ENCODE measurements around the gene TTC6. TPM values are rescaled to one million over a fixed set of nuclear protein-coding genes. Genes with fewer than 3 reads are reported as not detected.

TTC6 gene
- total RNA-seq, 2 donors from 2014 or later: 4.5 to 4.7 TPM

DNA sequence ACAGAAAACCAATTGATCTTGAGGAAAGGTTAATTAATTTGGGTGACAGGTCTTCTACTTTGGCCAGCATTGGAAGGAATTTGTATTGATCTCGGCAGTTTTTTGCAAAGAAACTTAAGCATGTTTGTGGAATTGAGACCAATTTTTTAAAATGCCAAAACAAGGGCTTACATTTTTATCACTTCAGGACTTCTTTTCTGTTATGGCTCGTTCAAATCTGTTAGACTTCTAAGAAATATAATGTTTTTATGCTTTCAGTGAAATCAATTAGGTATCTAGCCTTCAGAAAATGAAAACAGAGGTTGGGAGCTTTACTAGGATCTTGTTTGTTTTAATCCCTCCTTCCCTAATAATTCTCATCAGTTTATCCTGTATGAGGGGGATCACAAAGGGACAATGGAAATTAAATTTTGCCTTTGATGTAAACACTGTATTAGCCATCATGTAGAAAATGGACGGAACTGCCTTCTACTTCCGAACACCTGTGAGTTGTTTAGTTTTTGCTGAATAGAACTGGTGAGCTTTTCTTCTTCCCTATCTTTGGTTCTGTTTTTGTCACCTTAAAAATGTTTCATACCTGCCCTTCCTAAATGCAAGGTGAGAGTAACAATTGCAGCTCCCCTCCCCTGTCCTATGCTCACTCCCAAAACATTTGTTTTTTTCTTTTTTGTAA is 8.2 kb upstream of the TTC6 start:
- TF ChIP-seq, protein P1, sequence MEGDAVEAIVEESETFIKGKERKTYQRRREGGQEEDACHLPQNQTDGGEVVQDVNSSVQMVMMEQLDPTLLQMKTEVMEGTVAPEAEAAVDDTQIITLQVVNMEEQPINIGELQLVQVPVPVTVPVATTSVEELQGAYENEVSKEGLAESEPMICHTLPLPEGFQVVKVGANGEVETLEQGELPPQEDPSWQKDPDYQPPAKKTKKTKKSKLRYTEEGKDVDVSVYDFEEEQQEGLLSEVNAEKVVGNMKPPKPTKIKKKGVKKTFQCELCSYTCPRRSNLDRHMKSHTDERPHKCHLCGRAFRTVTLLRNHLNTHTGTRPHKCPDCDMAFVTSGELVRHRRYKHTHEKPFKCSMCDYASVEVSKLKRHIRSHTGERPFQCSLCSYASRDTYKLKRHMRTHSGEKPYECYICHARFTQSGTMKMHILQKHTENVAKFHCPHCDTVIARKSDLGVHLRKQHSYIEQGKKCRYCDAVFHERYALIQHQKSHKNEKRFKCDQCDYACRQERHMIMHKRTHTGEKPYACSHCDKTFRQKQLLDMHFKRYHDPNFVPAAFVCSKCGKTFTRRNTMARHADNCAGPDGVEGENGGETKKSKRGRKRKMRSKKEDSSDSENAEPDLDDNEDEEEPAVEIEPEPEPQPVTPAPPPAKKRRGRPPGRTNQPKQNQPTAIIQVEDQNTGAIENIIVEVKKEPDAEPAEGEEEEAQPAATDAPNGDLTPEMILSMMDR (IDR thresholded peaks at IDR 0.05): no peak
- peak overlapping the region; percentile 28 for H3K4me3 ChIP-seq
- peaks cover 17% of the 10 kb centered on the region for H3K27me3 ChIP-seq
- H3K9me3 ChIP-seq: no peaks in the 10 kb centered on the region
- H3K36me3 ChIP-seq: no peaks in the 10 kb centered on the region
- intact Hi-C loops (cut with DNase I): no loop called here
- H3K9ac ChIP-seq (ENCODE audit: low read depth in 2 of 2, low read length in 2 of 2): peak overlapping the region in 1 of 2 donors; percentile 90
- H3K4me1 ChIP-seq: no peaks in the 10 kb centered on the region
- H3K27ac ChIP-seq: peak overlapping the region; percentile 88
- DNase-seq: no peak

DNA sequence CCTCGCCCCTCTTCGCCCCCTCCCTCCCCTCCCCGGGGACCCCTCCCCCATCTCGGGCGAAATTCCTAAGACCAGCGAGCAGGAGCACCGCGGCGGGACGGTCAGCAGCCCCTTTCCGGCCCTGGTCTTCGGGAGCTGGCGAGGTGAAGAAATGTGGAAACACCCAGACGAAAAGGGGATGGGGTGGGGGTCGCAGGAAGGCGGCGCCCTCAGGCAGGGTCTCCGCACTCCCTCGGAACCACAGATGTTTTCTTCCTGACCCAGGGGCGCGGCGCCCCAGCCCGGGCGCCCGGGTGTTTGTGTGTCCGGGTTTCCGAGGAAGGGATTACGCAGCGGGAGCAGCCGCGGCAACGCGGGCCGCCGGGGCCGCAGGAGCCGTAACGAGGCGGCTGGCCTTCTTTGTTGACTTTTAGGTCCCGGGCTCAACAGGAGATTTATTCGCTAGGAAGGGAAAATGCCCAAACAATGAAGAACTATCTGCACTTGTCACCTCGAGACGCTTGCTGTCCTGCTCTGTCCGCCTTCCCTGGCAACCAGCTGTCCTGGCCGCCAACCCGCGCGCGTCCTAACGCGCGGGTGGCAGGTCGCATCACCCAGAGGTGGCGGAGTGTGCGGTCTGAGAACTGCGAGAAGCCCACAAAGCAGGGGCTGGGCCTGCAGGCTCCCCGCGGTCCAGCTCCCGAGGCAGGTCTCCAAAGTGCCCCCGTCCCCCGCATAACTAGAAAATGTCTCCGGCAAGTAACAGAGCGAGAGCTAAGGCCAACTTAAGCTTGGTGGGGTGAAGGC is 7.4 kb upstream of the TTC6 start:
- intact Hi-C loops (cut with DNase I): no loop called here
- TF ChIP-seq, protein P1 (IDR thresholded peaks at IDR 0.05): no peak
- H3K4me1 ChIP-seq: no peaks in the 10 kb centered on the region
- no peaks in the 10 kb centered on the region for H3K36me3 ChIP-seq
- peak overlapping the region; percentile 48 to 90 for H3K9ac ChIP-seq (ENCODE audit: low read depth in 2 of 2, low read length in 2 of 2)
- no peaks in the 10 kb centered on the region for H3K9me3 ChIP-seq
- H3K4me3 ChIP-seq: peak overlapping the region; percentile 28
- peaks cover 25% of the 10 kb centered on the region for H3K27me3 ChIP-seq
- DNase-seq: no peak
- H3K27ac ChIP-seq: peak overlapping the region; percentile 88

DNA sequence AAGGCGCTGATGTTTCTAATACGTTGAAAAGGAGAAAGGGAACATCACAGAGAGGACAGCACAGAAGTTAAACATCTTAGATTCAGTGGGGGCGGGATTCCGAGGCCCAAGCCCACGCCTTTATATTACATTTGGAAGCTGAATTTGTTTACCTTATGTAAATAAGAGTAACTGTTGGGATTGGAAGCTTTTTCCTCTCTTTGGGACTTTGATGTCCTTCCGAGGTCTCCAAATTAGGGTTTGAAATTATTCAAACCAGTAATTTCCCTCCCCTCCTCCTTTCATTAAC is 6.8 kb upstream of the TTC6 start:
- H3K4me1 ChIP-seq: no peaks in the 10 kb centered on the region
- peaks cover 22% of the 10 kb centered on the region for H3K27me3 ChIP-seq
- DNase-seq: peak; percentile 55

DNA sequence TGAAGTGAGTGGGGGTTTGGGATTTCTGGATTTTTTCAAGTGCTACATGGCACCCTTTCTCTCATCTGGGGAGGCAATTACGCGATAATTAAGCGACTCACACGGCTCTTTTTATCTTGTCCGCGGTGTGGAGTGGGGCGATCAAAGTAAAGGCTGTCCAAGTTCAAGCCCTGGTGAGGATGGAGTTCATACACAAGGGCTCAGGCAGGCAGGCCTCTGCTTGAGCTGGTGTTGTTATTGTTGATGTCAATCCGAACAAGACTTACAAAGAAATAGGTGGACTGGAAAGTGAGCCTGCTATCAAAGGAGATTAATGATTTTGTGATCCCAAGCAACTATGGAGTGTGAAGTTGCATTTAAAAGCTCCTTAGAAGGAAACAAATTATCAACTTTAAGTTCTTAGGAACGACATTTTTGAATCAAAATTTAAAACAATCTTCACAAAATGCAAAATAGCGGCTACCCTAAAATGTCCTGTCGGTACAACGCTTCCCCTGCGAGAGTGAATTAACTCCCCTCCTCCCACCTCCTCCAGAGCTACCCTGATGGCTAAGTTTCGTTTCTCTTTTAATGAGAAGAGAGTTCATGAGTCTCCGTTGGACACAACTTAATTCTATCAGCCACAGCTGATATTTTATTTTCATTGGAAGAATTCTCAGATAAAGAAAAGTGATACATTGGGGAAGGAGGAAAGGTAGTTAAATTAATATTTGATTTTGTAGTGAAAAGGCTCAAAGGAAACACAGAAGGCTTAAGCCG is 6.3 kb upstream of the TTC6 start:
- H3K4me3 ChIP-seq: peak overlapping the region; percentile 10
- no peaks in the 10 kb centered on the region for H3K4me1 ChIP-seq
- H3K9me3 ChIP-seq: no peaks in the 10 kb centered on the region
- peaks cover 17% of the 10 kb centered on the region for H3K27me3 ChIP-seq
- H3K27ac ChIP-seq: peak overlapping the region; percentile 88
- DNase-seq: peak; percentile 42
- peak overlapping the region; percentile 51 to 90 for H3K9ac ChIP-seq (ENCODE audit: low read depth in 2 of 2, low read length in 2 of 2)
- TF ChIP-seq, protein P1 (IDR thresholded peaks at IDR 0.05): no peak
- no peaks in the 10 kb centered on the region for H3K36me3 ChIP-seq
- intact Hi-C loops (cut with DNase I): no loop called here

More for the DNA sequence above, 6.8 kb upstream of the TTC6 start:
- no peaks in the 10 kb centered on the region for H3K9me3 ChIP-seq
- H3K9ac ChIP-seq (ENCODE audit: low read depth in 2 of 2, low read length in 2 of 2): peak overlapping the region; percentile 51 to 90
- no peaks in the 10 kb centered on the region for H3K36me3 ChIP-seq
- intact Hi-C loops (cut with DNase I): no loop called here
- H3K4me3 ChIP-seq: peak overlapping the region; percentile 28
- H3K27ac ChIP-seq: peak overlapping the region; percentile 88
- TF ChIP-seq, protein P1 (IDR thresholded peaks at IDR 0.05): no peak

DNA sequence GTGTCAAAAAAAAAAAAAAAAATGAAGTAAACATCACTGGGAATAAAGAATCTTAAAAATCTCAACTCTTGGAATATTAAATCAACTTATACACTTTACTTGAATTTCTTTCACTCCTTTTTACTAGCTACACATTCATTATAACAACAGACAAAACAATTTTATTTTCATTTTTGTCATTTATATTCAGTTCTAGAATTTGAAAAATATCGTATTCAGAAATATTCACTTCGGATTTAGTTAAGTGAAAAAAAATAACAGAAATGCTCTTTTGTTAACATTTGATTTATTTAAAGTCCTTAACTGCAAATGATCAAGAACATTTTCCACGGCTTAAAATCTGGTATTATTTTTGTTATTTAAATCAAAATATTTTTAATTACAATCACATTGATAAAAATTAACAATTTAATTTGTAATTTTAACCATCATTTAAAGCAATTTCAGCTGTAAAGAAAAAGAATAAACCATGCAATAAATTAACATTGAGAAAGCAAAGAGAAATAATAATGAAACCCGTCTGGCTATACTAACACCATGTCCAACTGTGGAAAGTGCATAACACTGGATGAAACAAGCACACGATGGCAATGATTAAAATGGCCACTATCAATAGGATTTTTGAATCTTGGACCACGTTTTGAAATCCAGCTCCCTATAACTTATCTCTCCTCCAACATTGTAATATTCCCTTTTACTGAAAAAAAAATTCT is 5.6 kb upstream of the TTC6 start:
- intact Hi-C loops (cut with DNase I): loop anchor here (2.0 to 5.0 kb wide), 2 partner anchors 25 to 343 kb away; no protein-coding TSS in a partner anchor
- Histone ChIP-seq H3K27ac (peak overlapping the region; percentile 88), H3K36me3 (no peaks in the 10 kb centered on the region), H3K4me3 (peak overlapping the region; percentile 19), H3K9ac (ENCODE audit: low read depth in 2 of 2, low read length in 2 of 2) (peak overlapping the region in 1 of 2 donors; percentile 96), H3K9me3 (no peaks in the 10 kb centered on the region), H3K27me3 (peaks cover 17% of the 10 kb centered on the region), H3K4me1 (no peaks in the 10 kb centered on the region)
- DNase-seq: no peak
- TF ChIP-seq, protein P1 (IDR thresholded peaks at IDR 0.05): no peak
